ENCODE results near the gene FCGR2B.
"Not testable (repeated sequence)": the region's sequence is repeated elsewhere in the genome, so short reads cannot be mapped to it uniquely, and the experiment has no call there.

GRCh38 chr1:161620399-161620798 is 42.5 kb upstream of the FCGR2B start:
- TF ChIP-seq CTCF (IDR thresholded peaks at IDR 0.05; ENCODE audit: poor library complexity); EZH2phosphoT487 (IDR thresholded peaks at IDR 0.05; ENCODE audit: low read depth, severe bottlenecking, unreplicated experiment); EZH2 (IDR thresholded peaks at IDR 0.05; ENCODE audit: borderline replicate concordance): not testable (repeated sequence)

Measured in hepatocyte (in vitro differentiated cells).